Loucy (cell line): ENCODE measurements around the gene VWA7.

Source experiments
- H2AFZ ChIP-seq: fragments of 200-600 bp; sonication (generic); 2 replicates; pipeline ENCODE4 v1.6.0; 2016; ENCODE audit warnings: antibody characterized with exemption, mild to moderate bottlenecking, low read length, moderate library complexity
- H3F3A ChIP-seq: fragments of 200-600 bp; 2 replicates; pipeline ENCODE4 v1.6.0; 2016; ENCODE audit warnings: antibody characterized with exemption, low read depth, mild to moderate bottlenecking
- H3K27me3 ChIP-seq: fragments of 200-600 bp; sonication (generic); 2 replicates; pipeline ENCODE4 v1.6.1; 2014; ENCODE audit warnings: low read length, mild to moderate bottlenecking; ENCODE audit not compliant: insufficient read depth, poor library complexity, severe bottlenecking
- H3K36me3 ChIP-seq: fragments of 200-600 bp; sonication (generic); 2 replicates; pipeline ENCODE4 v1.6.1; 2016; ENCODE audit warnings: low read length; ENCODE audit not compliant: insufficient read depth
- H3K4me1 ChIP-seq: fragments of 200-600 bp; sonication (generic); 2 replicates; pipeline ENCODE4 v1.5.1; 2014; ENCODE audit warnings: low read length, mild to moderate bottlenecking; ENCODE audit not compliant: insufficient read depth, poor library complexity, severe bottlenecking
- H3K4me2 ChIP-seq: fragments of 200-600 bp; sonication (generic); 2 replicates; pipeline ENCODE4 v1.6.0; 2014; ENCODE audit warnings: antibody characterized with exemption, low read length, low read depth, mild to moderate bottlenecking; ENCODE audit not compliant: poor library complexity, severe bottlenecking
- H3K4me3 ChIP-seq: fragments of 200-600 bp; sonication (generic); 2 replicates; pipeline ENCODE4 v1.5.1; 2014; ENCODE audit warnings: low read length, mild to moderate bottlenecking, mixed read lengths; ENCODE audit not compliant: poor library complexity, severe bottlenecking
- H3K79me2 ChIP-seq: fragments of 200-600 bp; sonication (generic); 2 replicates; pipeline ENCODE4 v1.6.1; 2014; ENCODE audit warnings: low read length; ENCODE audit not compliant: insufficient read depth
- H3K9ac ChIP-seq: fragments of 200-600 bp; sonication (generic); 2 replicates; pipeline ENCODE4 v1.6.0; 2014; ENCODE audit warnings: mild to moderate bottlenecking, low read depth, low read length, moderate library complexity; ENCODE audit not compliant: poor library complexity, severe bottlenecking
- H3K9me2 ChIP-seq: fragments of 200-600 bp; sonication (generic); replicated peaks from 2 replicates; pipeline ENCODE4 v1.6.1; 2016; ENCODE audit warnings: low read depth, low read length, mixed read lengths
- H3K9me3 ChIP-seq: fragments of 200-600 bp; sonication (generic); 2 replicates; pipeline ENCODE4 v1.6.1; 2014; ENCODE audit warnings: mild to moderate bottlenecking, antibody characterized with exemption, low read length, low read depth; ENCODE audit not compliant: insufficient read depth
- H4K20me1 ChIP-seq: fragments of 200-600 bp; sonication (generic); 2 replicates; pipeline ENCODE4 v1.6.0; 2014; ENCODE audit warnings: antibody characterized with exemption, low read length, mild to moderate bottlenecking; ENCODE audit not compliant: insufficient read depth, poor library complexity, severe bottlenecking
- EZH2phosphoT487 ChIP-seq: fragments of 200-600 bp; IDR thresholded peaks from 2 replicates; pipeline ENCODE4 v1.6.1; 2018; ENCODE audit warnings: antibody characterized with exemption, mild to moderate bottlenecking, moderate library complexity, borderline replicate concordance
- TF ChIP-seq, protein P1 (sequence below): fragments of 200-600 bp; sonication (generic); conservative IDR thresholded peaks from 2 replicates; pipeline ENCODE4 v1.5.1; 2014; ENCODE audit warnings: mild to moderate bottlenecking, antibody characterized with exemption, low read length

Gene VWA7

DNA sequence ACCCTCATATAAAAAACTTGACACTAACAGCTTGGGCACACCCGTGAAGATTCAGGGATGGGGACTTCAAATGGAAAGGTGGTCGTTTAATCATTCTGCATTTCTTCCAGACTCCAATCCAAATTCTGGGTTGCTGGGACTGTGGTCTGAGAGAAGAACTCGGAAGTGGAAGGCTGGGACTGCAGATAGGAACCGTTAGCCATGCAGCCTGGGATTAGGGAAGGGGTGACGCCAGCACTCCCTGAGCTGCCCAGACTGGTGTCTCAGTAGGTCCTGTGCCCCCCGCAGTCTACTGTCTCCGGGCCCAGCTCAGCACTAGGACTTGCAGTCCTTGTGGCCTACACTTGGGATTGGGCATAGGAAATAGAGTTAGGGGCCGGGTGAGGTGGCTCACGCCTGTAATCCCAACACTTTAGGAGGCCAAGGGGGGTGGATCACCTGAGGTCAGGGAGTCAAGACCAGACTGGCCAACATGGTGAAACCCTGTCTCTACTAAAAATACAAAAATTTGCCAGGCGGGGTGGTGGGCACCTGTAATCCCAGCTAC lies 40.3 kb downstream of the VWA7 start:
- H3K79me2 ChIP-seq, result peaks cover 77% of the 10 kb centered on the region
- H3K9me2 ChIP-seq, result no peaks in the 10 kb centered on the region
- H3K9ac ChIP-seq, result peak overlapping the region; percentile 100
- H3K4me2 ChIP-seq, result peak overlapping the region; percentile 99
- no peaks in the 10 kb centered on the region for H3K9me3 ChIP-seq
- peaks cover 17% of the 10 kb centered on the region for H3F3A ChIP-seq
- peak overlapping the region; percentile 100 for H3K4me3 ChIP-seq
- H3K36me3 ChIP-seq, result peaks cover 22% of the 10 kb centered on the region
- peaks cover 9% of the 10 kb centered on the region for H3K27me3 ChIP-seq
- H2AFZ ChIP-seq, result no peak overlapping the region
- peaks cover 26% of the 10 kb centered on the region for H4K20me1 ChIP-seq
- peaks cover 60% of the 10 kb centered on the region for H3K4me1 ChIP-seq
- TF ChIP-seq, protein P1, sequence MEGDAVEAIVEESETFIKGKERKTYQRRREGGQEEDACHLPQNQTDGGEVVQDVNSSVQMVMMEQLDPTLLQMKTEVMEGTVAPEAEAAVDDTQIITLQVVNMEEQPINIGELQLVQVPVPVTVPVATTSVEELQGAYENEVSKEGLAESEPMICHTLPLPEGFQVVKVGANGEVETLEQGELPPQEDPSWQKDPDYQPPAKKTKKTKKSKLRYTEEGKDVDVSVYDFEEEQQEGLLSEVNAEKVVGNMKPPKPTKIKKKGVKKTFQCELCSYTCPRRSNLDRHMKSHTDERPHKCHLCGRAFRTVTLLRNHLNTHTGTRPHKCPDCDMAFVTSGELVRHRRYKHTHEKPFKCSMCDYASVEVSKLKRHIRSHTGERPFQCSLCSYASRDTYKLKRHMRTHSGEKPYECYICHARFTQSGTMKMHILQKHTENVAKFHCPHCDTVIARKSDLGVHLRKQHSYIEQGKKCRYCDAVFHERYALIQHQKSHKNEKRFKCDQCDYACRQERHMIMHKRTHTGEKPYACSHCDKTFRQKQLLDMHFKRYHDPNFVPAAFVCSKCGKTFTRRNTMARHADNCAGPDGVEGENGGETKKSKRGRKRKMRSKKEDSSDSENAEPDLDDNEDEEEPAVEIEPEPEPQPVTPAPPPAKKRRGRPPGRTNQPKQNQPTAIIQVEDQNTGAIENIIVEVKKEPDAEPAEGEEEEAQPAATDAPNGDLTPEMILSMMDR, result no peak
- TF ChIP-seq EZH2phosphoT487, result no peak

DNA sequence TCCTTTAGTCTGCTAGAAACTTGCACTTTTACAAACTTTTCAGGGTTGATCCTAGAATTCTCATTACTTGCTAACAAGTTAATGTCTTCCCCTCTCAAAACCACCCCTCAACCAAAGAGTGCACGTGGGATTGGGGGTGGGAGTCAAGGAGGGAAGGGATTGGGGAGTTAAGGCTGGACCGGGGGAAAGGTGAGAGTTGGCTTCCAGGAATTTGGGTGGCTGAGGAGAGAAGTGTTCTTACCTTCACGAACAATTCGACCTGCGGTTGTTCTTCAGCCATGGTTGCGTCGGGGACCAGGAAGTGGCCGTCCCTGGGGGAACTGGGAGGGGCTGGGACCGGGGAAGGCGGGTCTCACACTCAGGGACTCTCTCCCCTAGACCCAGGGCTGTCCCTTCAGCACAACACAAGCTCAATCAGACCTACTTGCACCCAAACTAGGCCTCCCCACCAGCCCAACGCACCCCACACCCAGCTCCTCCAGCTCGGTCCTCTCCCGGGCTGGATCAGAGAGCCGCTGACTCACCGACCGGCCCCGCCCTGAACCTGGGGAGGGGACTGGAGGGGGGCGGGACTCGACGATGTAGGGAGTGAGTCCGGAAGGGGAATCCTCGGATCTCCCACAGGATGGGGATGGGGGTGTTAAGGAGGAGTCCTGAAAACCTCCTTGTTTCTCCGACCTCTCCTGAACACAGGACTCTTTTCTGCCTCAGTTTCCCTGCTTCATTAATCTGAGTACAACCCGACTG lies 40.9 kb downstream of the VWA7 start, which contains the start of gene CLIC1:
TSS of gene CLIC1 (minus strand) at position 510 of the 747 bp plus-strand sequence. CDS start at position 280, 230 bp downstream.
- peak within 1 kb of the TSS; percentile 99 for H3K4me2 ChIP-seq
- H3K9ac ChIP-seq, result peak within 1 kb of the TSS; percentile 100
- peak within 1 kb of the TSS; percentile 100 for H3K4me3 ChIP-seq
- no peak for TF ChIP-seq EZH2phosphoT487
- TF ChIP-seq, protein P1, result no peak
- peaks cover 75% of the 10 kb centered on the region for H3K79me2 ChIP-seq
- H3K4me1 ChIP-seq, result peaks cover 60% of the 10 kb centered on the region
- H4K20me1 ChIP-seq, result peaks cover 29% of the 10 kb centered on the region
- H3F3A ChIP-seq, result peaks cover 20% of the 10 kb centered on the region
- H3K9me3 ChIP-seq, result no peaks in the 10 kb centered on the region
- no peaks in the 10 kb centered on the region for H3K9me2 ChIP-seq
- peaks cover 9% of the 10 kb centered on the region for H3K27me3 ChIP-seq
- H2AFZ ChIP-seq, result no peak within 1 kb of the TSS
- H3K36me3 ChIP-seq, result peaks cover 27% of the 10 kb centered on the region

- H3K4me2 ChIP-seq, result peak overlapping the region; percentile 99
- peak overlapping the region; percentile 100 for H3K9ac ChIP-seq
- H3F3A ChIP-seq, result peaks cover 23% of the 10 kb centered on the region
- H3K9me3 ChIP-seq, result no peaks in the 10 kb centered on the region
- peaks cover 71% of the 10 kb centered on the region for H3K79me2 ChIP-seq
- H4K20me1 ChIP-seq, result peaks cover 36% of the 10 kb centered on the region
- H3K4me3 ChIP-seq, result peak overlapping the region; percentile 100
- H3K4me1 ChIP-seq, result peaks cover 63% of the 10 kb centered on the region
- H3K9me2 ChIP-seq, result no peaks in the 10 kb centered on the region
- H3K27me3 ChIP-seq, result peaks cover 9% of the 10 kb centered on the region
- H3K36me3 ChIP-seq, result peaks cover 35% of the 10 kb centered on the region
- H2AFZ ChIP-seq, result no peak overlapping the region
- TF ChIP-seq, protein P1, result no peak
- TF ChIP-seq EZH2phosphoT487, result no peak
Observed at GRCh38 chr6:31734821-31735406, 42.2 kb downstream of the VWA7 start.
